GM15510 (cell line): ENCODE data around the gene ENKD1.

Experiments
- POLR2A ChIP-seq: IDR thresholded peaks from 3 replicates; pipeline ENCODE4 v1.6.1; 2011; ENCODE audit warnings: borderline replicate concordance; ENCODE audit not compliant: insufficient read length; ENCODE audit errors: extremely low read depth

Gene ENKD1

GRCh38 chr16:67651847-67652246, 14.7 kb downstream of the ENKD1 start:
- TF ChIP-seq POLR2A, result no peak

- TF ChIP-seq POLR2A, result no peak
Observed at GRCh38 chr16:67651039-67651438, 15.5 kb downstream of the ENKD1 start.

- TF ChIP-seq POLR2A, result no peak
Observed at GRCh38 chr16:67650023-67650422, 16.5 kb downstream of the ENKD1 start.

GRCh38 chr16:67649494-67649931, 17.0 kb downstream of the ENKD1 start:
- TF ChIP-seq POLR2A, result no peak

DNA sequence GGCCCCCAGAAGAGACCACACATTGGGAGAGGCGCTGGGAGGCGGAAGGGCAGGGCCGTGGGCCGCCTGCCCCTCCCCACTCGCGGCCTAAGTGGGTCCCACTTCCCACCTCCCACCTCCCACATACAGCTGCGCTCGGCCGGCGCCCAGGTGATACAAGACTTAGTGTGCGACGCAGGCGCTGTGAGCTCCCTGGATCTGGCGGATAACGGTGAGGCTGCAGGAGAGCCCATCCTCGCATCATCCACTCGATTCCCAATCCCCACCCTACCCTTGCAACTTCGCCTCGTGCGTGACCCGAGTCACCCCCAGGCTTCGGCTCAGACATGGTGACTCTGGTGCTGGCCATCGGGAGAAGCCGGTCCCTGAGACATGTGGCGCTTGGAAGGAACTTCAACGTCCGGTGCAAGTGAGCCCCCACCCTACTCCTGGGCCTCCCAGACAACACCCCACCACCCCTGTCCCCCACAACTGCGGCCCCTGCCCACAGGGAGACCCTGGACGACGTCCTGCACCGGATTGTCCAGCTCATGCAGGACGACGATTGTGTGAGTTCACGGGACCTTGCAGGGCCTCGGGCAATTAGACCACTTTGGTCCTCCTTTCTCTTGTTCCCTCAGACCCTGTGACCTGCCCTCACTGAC, 17.7 kb downstream of the ENKD1 start:
- TF ChIP-seq POLR2A, result no peak

- no peak for TF ChIP-seq POLR2A
Observed at GRCh38 chr16:67648088-67648763, 18.3 kb downstream of the ENKD1 start.

DNA sequence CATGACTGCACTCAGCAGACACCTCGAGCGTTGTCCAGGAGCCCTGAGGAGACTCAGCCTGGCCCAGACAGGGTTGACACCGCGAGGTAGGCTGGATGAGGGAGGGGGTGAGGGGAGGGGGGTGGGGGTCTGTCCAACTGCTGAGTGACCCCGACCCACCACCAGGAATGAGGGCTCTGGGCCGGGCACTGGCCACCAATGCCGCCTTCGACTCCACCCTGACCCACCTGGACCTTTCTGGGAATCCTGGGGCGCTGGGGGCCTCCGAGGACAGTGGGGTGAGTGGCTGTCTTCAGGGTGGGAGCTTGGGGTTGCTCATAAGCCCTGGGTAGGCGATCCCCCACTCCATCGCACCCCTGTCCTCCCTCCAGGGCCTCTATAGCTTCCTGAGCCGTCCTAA, 18.9 kb downstream of the ENKD1 start:
- no peak for TF ChIP-seq POLR2A

DNA sequence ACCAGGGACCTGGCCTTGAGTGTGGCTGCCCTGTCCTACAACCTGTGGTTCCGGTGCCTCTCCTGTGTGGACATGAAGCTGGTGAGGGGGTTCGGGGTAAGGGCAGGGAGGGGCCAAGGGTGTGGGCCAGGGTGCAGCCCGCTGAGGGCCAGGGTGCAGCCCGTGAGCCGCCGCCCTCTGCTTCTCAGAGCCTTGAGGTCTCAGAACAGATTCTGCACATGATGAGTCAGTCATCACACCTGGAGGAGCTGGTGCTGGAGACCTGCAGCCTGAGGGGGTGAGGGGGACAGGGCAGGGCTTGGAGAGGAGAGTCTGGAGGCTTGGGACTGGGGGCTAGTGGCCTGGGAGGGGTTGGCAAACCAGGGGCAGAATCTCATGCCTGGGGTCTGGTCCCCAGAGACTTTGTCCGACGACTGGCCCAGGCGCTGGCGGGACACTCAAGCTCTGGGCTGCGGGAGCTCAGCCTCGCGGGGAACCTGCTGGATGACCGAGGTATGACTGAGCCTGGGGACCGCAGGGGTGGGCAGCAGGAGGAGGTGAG, 19.4 kb downstream of the ENKD1 start:
- TF ChIP-seq POLR2A, result no peak

GRCh38 chr16:67645397-67646121, 21.0 kb downstream of the ENKD1 start:
- no peak for TF ChIP-seq POLR2A

GRCh38 chr16:67644038-67644437, 22.5 kb downstream of the ENKD1 start:
- no peak for TF ChIP-seq POLR2A

DNA sequence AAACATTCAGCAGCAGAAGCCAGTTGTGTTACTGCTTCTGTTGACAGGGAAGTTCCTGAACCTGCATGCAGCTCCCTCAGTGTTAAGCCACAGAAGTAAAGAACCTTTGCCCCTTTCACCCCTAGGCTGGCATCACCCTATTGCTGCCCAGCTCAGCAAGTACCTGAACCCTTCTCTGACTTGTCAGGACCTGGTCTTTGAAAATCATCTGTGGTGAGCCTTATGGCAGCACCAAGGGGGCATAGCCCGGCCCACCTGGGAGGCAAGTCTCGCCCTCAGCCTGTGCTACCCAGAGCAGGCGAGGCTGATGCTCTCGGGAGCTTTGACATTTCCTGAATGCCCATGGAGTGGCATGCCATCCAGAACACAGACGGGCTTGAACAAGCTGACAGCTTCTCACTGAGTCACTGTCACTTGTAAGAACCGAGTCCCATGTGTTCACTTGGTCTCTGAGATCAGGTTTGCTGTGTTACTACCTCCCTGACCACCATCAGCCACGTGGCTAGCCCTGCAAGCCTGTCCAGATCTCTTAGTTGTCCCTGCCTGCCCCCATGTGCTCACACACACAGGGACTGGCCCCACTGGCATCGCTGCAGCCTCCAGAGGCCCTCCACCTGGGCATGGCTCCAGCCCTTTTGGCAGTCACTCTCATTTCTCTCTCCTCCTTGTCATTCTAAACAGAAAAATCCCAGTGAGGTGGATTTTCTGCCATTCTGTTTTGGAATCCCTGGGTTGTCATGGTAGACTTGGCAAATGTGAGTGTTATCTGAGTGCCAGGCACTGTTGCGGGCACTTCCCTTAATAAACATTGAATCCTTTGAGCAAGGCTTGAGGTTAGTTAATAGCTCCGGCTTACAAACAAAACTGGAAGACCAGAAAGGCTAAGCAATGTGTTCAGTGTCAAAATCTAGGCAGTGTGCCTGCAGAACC, 24.5 kb downstream of the ENKD1 start:
- no peak for TF ChIP-seq POLR2A

GRCh38 chr16:67637625-67638024, 28.9 kb downstream of the ENKD1 start:
- no peak for TF ChIP-seq POLR2A

GRCh38 chr16:67636713-67637112, 29.8 kb downstream of the ENKD1 start:
- no peak for TF ChIP-seq POLR2A

DNA sequence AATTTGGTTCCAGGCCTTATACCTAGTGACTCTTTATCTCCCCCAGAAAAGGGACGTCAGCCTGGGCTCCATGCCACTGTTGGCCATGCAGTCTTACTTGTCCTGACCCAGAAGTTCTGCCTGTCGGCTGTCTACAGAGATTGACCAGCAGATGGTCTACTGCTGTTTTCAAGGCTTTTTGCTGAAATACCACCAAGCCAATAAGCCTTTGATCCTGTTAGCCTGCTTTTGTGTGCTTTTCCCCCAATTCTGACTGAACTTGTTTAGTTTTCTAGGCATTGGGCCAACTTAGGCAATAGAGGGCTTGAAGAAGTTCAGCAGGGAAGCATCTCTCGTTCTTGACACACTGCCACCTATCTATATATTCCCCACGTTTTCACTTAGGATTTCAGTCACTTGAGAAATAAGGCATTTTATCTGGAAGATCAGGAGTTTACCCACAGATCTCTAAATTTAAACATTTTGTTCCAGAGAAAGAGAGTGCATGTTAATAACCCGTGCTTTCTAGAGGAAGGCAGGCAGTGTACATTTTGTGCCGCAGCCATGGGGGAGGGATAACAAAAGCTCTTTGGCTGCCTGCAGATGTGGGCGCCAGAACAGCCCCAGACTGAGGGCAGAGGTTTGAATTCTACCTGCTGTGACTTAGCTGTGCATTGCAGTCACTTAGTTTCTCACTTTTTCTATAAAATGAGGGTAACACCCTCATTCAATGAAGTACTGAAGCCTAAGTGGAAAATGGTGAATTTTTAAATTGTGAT, 34.0 kb downstream of the ENKD1 start:
- TF ChIP-seq POLR2A, result no peak
